B cell (primary cell): ENCODE data around the gene CRAT. TPM values are rescaled to one million over a fixed set of nuclear protein-coding genes. Genes with fewer than 3 reads are reported as not detected.

Experiments used
- ATAC-seq: fragments of 200-7000 bp; cut with Tn5 transposase; one replicate; pipeline ENCODE4 v1.10.0; 2021; ENCODE audit warnings: low read depth, mild to moderate bottlenecking, moderate number of reproducible peaks, moderate library complexity
- CTCF ChIA-PET: fragments of 350-600 bp; sonication (Branson Sonifier 250); formaldehyde crosslinking; loops from one replicate; lab custom pipeline; 2021; ENCODE audit warnings: antibody characterized with exemption, inconsistent platforms; lab: Charles Lee
- POLR2A ChIA-PET: fragments of 350-600 bp; sonication (Branson Sonifier 250); formaldehyde crosslinking; loops from one replicate; lab custom pipeline; 2021; ENCODE audit warnings: antibody characterized with exemption; lab: Charles Lee
- DNase-seq: peaks from one replicate; pipeline ENCODE4 v3.0.0; 2013
- H2AFZ ChIP-seq: 2 replicates; pipeline ENCODE4 v1.6.1; 2012; ENCODE audit warnings: mild to moderate bottlenecking, low read depth, low read length; ENCODE audit not compliant: insufficient read depth, poor library complexity, severe bottlenecking
- H3K27ac ChIP-seq, 2 donors: 1 replicate in 1 of 2; 2 replicates in 1 of 2; pipeline ENCODE4 v1.5.1; 2012 to 2013; ENCODE audit warnings: low read length in 2 of 2, mild to moderate bottlenecking in 2 of 2, moderate library complexity in 1 of 2
- H3K27me3 ChIP-seq, 4 experiments: fragments of 200-600 bp in 1 of 4; sonication (generic) in 1 of 4; replicated peaks in 1 of 4; 1 replicate in 2 of 4; 2 replicates in 2 of 4; pipeline versions ENCODE4 v1.6.1 to v1.7.0; 2013 to 2016; ENCODE audit warnings: low read length in 3 of 4, mild to moderate bottlenecking in 2 of 4, mixed read lengths in 1 of 4, moderate library complexity in 1 of 4; ENCODE audit not compliant: insufficient read depth in 4 of 4, control insufficient read depth in 3 of 4; ENCODE audit errors: control extremely low read depth in 1 of 4
- H3K36me3 ChIP-seq, 2 experiments: replicated peaks in 1 of 2; 1 replicate in 1 of 2; 2 replicates in 1 of 2; pipeline versions ENCODE4 v1.6.1 to v1.7.1; 2013; ENCODE audit warnings: low read length in 1 of 2; ENCODE audit not compliant: insufficient read depth in 2 of 2, control insufficient read depth in 1 of 2; ENCODE audit errors: control extremely low read depth in 1 of 2, extremely low read depth in 1 of 2
- H3K4me1 ChIP-seq, 2 donors: fragments of 200-600 bp in 1 of 2; sonication (generic) in 1 of 2; 1 replicate in 1 of 2; 2 replicates in 1 of 2; pipeline versions ENCODE4 v1.5.1 to v1.6.1; 2013 to 2017; ENCODE audit warnings: low read length in 2 of 2; ENCODE audit not compliant: control insufficient read depth in 2 of 2, insufficient read depth in 2 of 2
- H3K4me2 ChIP-seq: replicated peaks from 2 replicates; pipeline ENCODE3; 2012; ENCODE audit warnings: mild to moderate bottlenecking, low read depth, low read length; ENCODE audit not compliant: poor library complexity, severe bottlenecking
- H3K4me3 ChIP-seq, 5 experiments: fragments of 200-600 bp in 1 of 5; sonication (generic) in 1 of 5; 1 replicate in 3 of 5; 2 replicates in 2 of 5; pipeline versions ENCODE4 v1.5.1 to v1.7.0; 2011 to 2016; ENCODE audit warnings: low read length in 4 of 5, mild to moderate bottlenecking in 4 of 5, low read depth in 2 of 5, control low read depth in 1 of 5, moderate library complexity in 1 of 5; ENCODE audit not compliant: insufficient read depth in 1 of 5; ENCODE audit errors: control extremely low read depth in 1 of 5, extremely low read depth in 1 of 5
- H3K79me2 ChIP-seq: fragments of 200-600 bp; sonication (generic); one replicate; pipeline ENCODE4 v1.6.0; 2016; ENCODE audit warnings: low read length; ENCODE audit not compliant: control insufficient read depth, insufficient read depth
- H3K9ac ChIP-seq: fragments of 200-600 bp; sonication (generic); 2 replicates; pipeline ENCODE4 v1.6.1; 2017; ENCODE audit warnings: mild to moderate bottlenecking, low read length, moderate library complexity
- H3K9me3 ChIP-seq, 3 donors: one replicate each; pipeline versions ENCODE4 v1.6.1 to v1.7.1; 2013; ENCODE audit warnings: low read length in 2 of 3; ENCODE audit not compliant: control insufficient read depth in 2 of 3, insufficient read depth in 1 of 3; ENCODE audit errors: control extremely low read depth in 1 of 3
- H4K20me1 ChIP-seq: 2 replicates; pipeline ENCODE4 v1.6.0; 2012; ENCODE audit warnings: mild to moderate bottlenecking, low read length; ENCODE audit not compliant: insufficient read depth, control insufficient read depth, poor library complexity, severe bottlenecking
- H3K27ac Mint-ChIP-seq: one replicate; pipeline ENCODE4 v1.8.0; 2021; ENCODE audit warnings: mixed read lengths
- H3K27me3 Mint-ChIP-seq: one replicate; pipeline ENCODE4 v1.8.0; 2021; ENCODE audit warnings: mixed read lengths
- H3K4me1 Mint-ChIP-seq: one replicate; pipeline ENCODE4 v1.8.0; 2021; ENCODE audit warnings: mixed read lengths
- H3K4me3 Mint-ChIP-seq: one replicate; pipeline ENCODE4 v1.8.0; 2021; ENCODE audit warnings: mixed read lengths
- H3K9me3 Mint-ChIP-seq: one replicate; pipeline ENCODE4 v1.8.0; 2022; ENCODE audit warnings: mixed read lengths; ENCODE audit not compliant: insufficient read depth
- EZH2 ChIP-seq: IDR thresholded peaks from 2 replicates; pipeline ENCODE4 v1.6.1; 2012; ENCODE audit warnings: borderline replicate concordance, low read depth, mild to moderate bottlenecking, moderate library complexity, low read length; ENCODE audit not compliant: insufficient read depth, poor library complexity, severe bottlenecking
- WGBS: methylation state at CpG from one replicate; pipeline ENCODE4 v1.1.5; 2013; ENCODE audit warnings: missing lambda C conversion rate; ENCODE audit not compliant: insufficient coverage; 5-methylcytosine and 5-hydroxymethylcytosine counted together
- intact Hi-C: fragments of 100-400 bp; cut with micrococcal nuclease; formaldehyde crosslinking; loops from one replicate; pipeline ENCODE4 v1.10.0; 2022
- polyA plus RNA-seq: library from polyadenylated mRNA; depleted of rRNA; stranded (reverse); fragments of >200 nt; gene quantifications from 2 replicates; pipeline ENCODE4 v1.2.3, GENCODE V29; 2012
- total RNA-seq, 2 donors: library from RNA; stranded (reverse); fragments of 120-200 nt in 1 of 2; gene quantifications; 1 replicate in 1 of 2; 2 replicates in 1 of 2; pipeline versions ENCODE4 v1.2.3 to v1.2.4, GENCODE V29; 2013 to 2022
- TF ChIP-seq, protein P1 (sequence below): fragments of 200-600 bp; IDR thresholded peaks from one replicate; pipeline ENCODE4 v1.8.0; 2022; ENCODE audit warnings: antibody characterized with exemption, mild to moderate bottlenecking

The CRAT gene
- total and polyA plus RNA-seq, 2 donors (not counting 1 experiment from before 2014, with no cell fraction given) = 8.0 to 14.1 TPM

GRCh38 chr9:129136446-129137035, 25.9 kb upstream of the CRAT start:
- peaks cover 3% of the 10 kb centered on the region for H3K79me2 ChIP-seq
- H3K27me3 Mint-ChIP-seq = no peaks in the 10 kb centered on the region
- no peak overlapping the region for H3K27ac ChIP-seq
- H3K4me3 ChIP-seq = no peak overlapping the region
- no peak overlapping the region for H3K9ac ChIP-seq
- no peak for TF ChIP-seq EZH2
- TF ChIP-seq, protein P1, sequence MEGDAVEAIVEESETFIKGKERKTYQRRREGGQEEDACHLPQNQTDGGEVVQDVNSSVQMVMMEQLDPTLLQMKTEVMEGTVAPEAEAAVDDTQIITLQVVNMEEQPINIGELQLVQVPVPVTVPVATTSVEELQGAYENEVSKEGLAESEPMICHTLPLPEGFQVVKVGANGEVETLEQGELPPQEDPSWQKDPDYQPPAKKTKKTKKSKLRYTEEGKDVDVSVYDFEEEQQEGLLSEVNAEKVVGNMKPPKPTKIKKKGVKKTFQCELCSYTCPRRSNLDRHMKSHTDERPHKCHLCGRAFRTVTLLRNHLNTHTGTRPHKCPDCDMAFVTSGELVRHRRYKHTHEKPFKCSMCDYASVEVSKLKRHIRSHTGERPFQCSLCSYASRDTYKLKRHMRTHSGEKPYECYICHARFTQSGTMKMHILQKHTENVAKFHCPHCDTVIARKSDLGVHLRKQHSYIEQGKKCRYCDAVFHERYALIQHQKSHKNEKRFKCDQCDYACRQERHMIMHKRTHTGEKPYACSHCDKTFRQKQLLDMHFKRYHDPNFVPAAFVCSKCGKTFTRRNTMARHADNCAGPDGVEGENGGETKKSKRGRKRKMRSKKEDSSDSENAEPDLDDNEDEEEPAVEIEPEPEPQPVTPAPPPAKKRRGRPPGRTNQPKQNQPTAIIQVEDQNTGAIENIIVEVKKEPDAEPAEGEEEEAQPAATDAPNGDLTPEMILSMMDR = no peak
- DNase-seq (no peak), ATAC-seq (no peak)
- no peaks in the 10 kb centered on the region for H4K20me1 ChIP-seq
- H3K4me1 Mint-ChIP-seq = peaks cover 30% of the 10 kb centered on the region
- no peaks in the 10 kb centered on the region for H3K9me3 Mint-ChIP-seq
- WGBS = 92% methylated on average over 12 of the region's 16 CpGs
- no peaks in the 10 kb centered on the region for H3K27me3 ChIP-seq
- ChIA-PET CTCF (interaction anchor here (0.6 to 18.9 kb wide), 8 partner anchors 37 to 649 kb away, joined by 4 to 382 read pairs (median 7); partner anchors contain the start of genes C9orf50, IER5L and NTMT1), POLR2A (interaction anchor here (0.6 kb wide), 1 partner anchor 132 kb away, joined by 5 read pairs; no protein-coding TSS in a partner anchor)
- H3K36me3 ChIP-seq = peaks cover 1 to 39% of the 10 kb centered on the region in 2 experiments
- intact Hi-C loops = no loop called here
- H3K9me3 ChIP-seq = no peaks in the 10 kb centered on the region
- H3K4me1 ChIP-seq = peaks cover 23 to 32% of the 10 kb centered on the region in 2 donors
- H3K27ac Mint-ChIP-seq = no peak overlapping the region
- no peak overlapping the region for H2AFZ ChIP-seq
- no peak overlapping the region for H3K4me2 ChIP-seq
- no peak overlapping the region for H3K4me3 Mint-ChIP-seq

DNA sequence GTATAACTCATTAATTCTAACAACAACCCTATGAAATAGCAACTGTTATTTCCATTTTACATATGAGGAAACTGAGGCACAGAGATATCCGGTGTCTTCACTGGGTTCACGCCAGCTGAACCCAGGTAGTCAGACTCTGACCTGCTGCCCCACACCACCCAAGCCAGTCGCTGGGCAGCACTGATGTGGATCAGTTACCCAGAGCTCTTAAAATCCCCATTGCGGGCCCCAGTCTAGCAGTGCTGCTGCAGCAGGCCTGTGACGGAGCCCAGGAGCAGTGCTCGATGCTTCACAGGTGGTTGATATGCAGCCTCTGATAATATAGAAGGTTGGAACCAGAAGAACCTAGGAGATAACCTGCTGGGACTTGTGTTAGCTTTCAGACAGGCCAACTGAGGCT, 24.9 kb upstream of the CRAT start:
- H3K27ac ChIP-seq = no peak overlapping the region
- H3K79me2 ChIP-seq = no peaks in the 10 kb centered on the region
- 94% methylated on average over 6 of the region's 6 CpGs for WGBS
- H3K36me3 ChIP-seq = peaks cover 1 to 44% of the 10 kb centered on the region in 2 experiments
- no peak for ATAC-seq
- no peak overlapping the region for H3K9ac ChIP-seq
- POLR2A ChIA-PET = interaction anchor here (0.6 kb wide), 1 partner anchor 131 kb away, joined by 5 read pairs; no protein-coding TSS in a partner anchor
- peaks cover 15 to 24% of the 10 kb centered on the region in 2 donors for H3K4me1 ChIP-seq
- no peaks in the 10 kb centered on the region for H4K20me1 ChIP-seq
- Mint-ChIP-seq H3K9me3 (no peaks in the 10 kb centered on the region), H3K4me1 (peaks cover 20% of the 10 kb centered on the region), H3K27me3 (no peaks in the 10 kb centered on the region), H3K4me3 (no peak overlapping the region), H3K27ac (no peak overlapping the region)
- H3K9me3 ChIP-seq = no peaks in the 10 kb centered on the region
- intact Hi-C loops = no loop called here
- H3K4me3 ChIP-seq = no peak overlapping the region
- CTCF ChIA-PET = interaction anchor here (0.6 to 18.9 kb wide), 7 partner anchors 39 to 603 kb away, joined by 3 to 382 read pairs (median 5); partner anchors contain the start of genes C9orf50, IER5L and NTMT1
- TF ChIP-seq, protein P1 = no peak
- TF ChIP-seq EZH2 = no peak
- no peak for DNase-seq
- H3K4me2 ChIP-seq = no peak overlapping the region
- H3K27me3 ChIP-seq = no peaks in the 10 kb centered on the region
- H2AFZ ChIP-seq = no peak overlapping the region
